IPS DF 19.7 (cell line): Measurements from ENCODE around the gene KRTAP4-7.
"Not testable (repeated sequence)": the region's sequence is repeated elsewhere in the genome, so short reads cannot be mapped to it uniquely, and the experiment has no call there.

Experiments used
- DNase-seq: peaks from one replicate; pipeline ENCODE4 v3.0.0-alpha.2; 2013; ENCODE audit warnings: low read depth, low spot score

KRTAP4-7 gene

GRCh38 chr17:41108728-41109386 is 24.9 kb downstream of the KRTAP4-7 start:
- not testable (repeated sequence) for DNase-seq

GRCh38 chr17:41111151-41111885 is 27.4 kb downstream of the KRTAP4-7 start:
- DNase-seq, result no peak

DNA sequence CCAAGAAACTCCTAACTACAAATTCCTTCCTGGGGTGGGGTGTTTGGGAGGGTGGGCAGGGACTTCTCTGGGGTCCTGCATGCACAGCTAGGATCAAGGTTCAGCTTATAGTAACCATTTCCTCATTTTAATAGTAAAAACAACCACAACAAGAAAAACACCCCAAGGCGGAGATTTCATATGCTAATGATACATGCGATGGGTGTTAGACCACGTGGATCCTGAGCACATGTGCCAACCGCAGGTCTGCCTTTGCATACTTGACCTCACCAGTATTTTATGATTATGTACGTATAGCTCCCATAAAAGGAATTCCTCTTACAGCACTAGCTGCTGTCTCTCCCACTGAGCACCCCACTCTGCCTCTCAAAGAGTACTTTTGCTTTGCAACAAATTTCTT is 32.3 kb downstream of the KRTAP4-7 start:
- DNase-seq, result no peak

- not testable (repeated sequence) for DNase-seq
Observed at GRCh38 chr17:41117846-41118386, 34.0 kb downstream of the KRTAP4-7 start, which contains the start of gene KRTAP4-11. TSS of gene KRTAP4-11 (minus strand) at chr17:41118373. CDS start at chr17:41118315, 58 bp downstream.

DNA sequence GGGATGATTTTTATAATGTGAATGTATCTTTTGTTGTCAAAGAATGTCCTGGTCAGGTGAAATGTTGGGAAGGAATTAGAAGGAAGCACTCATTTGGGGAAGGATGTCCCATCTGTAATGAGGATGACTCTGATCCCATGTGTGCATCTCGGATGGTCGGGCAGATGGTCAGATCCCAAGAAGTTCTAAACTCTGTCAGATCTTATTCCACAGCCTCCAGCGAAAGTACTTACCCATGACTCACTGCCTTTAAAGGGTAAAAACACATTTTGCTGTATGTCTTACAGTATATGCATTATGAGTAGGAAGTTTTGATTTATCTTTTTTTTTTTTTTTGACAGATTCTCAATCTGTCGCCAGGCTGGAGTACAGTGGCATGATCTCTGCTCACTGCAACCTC is 34.8 kb downstream of the KRTAP4-7 start:
- DNase-seq, result no peak

DNA sequence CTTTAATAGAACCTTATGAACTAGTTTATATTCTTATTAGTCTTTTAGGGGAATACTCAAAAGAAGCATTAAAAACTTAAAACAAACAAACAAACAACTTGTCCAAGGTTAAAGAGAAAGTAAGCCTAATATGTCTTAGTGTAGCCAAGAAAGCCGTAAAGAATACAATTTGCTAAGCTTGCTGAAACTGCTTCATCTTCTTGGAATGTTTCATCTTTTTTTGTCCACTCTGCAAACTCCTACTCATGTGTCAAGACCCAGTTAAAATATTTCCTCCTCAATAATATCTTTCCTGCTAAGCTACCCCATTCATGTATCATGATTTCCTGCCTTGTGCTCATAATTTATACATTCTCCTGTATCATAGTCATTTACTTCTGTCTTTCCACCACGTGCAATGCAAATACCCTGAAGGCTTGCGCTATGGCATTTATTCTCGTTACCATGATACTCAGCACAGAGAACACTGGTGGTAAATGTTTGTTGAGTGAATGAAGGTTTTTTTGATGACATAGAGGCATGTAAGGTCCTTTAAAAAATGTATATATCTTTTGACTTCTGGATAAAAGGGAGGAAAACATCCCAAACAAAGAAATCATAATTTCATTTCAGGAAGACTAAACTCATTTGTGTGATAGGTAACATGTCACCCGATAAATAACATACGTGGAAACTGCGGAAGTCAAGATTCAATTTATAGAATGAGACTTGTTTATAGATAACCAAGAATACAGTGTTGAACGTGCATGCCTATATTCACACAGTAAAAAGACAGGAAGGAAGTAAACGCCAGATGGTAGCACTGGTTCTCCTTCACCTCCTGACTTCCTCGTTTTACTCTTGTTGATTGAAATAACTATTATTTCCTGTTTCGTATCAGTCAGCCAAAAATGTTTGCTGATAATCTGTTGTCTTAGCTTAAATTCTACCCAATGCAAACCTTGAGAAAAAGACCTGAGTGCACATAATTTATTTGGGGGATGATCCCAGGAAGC is 36.0 kb downstream of the KRTAP4-7 start:
- DNase-seq, result not testable (repeated sequence)

- DNase-seq, result no peak
Observed at GRCh38 chr17:41121742-41122141, 37.8 kb downstream of the KRTAP4-7 start.

DNA sequence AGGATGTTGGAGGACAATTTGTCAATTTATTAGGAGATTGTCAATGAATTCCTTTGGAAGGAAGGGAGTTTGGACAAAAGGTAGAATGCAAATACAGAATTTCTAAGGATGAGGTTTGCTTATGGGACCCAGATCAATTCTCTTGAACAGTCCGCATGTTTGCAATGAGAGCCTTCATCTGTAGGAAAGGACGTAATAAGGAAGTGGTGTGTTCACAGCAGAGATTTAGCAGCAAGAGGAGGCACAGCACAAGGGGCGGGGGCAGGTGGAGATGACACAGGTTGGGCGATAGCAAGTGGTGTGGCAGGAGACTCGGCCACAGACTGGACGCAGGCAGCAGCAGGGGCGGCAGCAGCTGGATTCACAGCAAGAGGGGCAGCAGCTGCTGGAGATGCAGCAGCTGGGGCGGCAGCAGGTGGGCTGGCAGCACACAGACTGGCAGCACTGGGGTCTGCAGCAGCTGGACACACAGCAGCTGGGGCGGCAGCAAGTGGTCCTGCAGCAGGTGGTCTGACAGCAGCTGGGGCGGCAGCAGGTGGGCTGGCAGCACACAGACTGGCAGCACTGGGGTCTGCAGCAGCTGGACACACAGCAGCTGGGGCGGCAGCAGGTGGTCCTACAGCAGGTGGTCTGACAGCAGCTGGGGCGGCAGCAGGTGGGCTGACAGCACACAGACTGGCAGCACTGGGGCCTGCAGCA is 39.5 kb downstream of the KRTAP4-7 start:
- not testable (repeated sequence) for DNase-seq

- DNase-seq, result not testable (repeated sequence)
Observed at GRCh38 chr17:41123991-41124371, 40.0 kb downstream of the KRTAP4-7 start, which contains the start of gene KRTAP4-12. TSS of gene KRTAP4-12 (minus strand) at chr17:41124182. CDS start at chr17:41124122, 60 bp downstream.

DNA sequence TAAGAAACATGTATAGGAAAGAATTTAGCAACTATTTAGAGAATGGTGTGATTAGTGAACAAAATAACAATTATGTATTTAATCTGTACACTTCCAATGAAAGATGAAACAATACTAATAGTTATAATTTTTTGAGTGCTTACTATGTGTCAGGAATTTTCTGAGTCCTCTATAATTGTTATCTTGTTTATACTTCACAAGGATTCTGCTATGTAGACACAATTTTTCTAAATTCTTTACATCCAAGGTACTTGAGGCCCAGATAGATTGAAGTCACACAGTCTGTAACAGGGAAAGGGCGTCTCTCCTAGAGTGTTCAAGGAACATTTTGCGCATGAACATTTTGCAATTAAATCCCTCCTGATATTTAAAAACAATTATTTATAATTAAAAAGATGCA is 41.1 kb downstream of the KRTAP4-7 start:
- DNase-seq, result no peak

GRCh38 chr17:41126412-41126811 is 42.5 kb downstream of the KRTAP4-7 start:
- DNase-seq, result no peak

DNA sequence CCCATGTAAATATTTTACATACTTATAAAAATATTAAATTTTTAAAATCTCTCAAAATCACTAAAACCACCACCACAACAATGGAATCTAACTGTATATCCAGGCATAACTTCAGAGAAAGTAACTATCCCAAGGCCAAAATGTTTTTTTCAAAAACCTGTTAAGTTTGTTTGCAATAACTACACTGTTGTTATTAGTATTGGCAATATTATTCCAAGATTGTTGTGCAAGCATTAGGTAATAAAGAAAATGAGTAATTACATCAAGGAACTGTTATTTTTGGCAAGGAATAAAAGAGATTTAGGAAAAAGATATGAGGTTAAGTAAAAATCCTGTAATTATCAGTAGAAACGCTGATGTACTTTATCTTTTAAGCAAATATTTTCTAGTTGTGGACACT is 43.4 kb downstream of the KRTAP4-7 start:
- DNase-seq, result no peak

DNA sequence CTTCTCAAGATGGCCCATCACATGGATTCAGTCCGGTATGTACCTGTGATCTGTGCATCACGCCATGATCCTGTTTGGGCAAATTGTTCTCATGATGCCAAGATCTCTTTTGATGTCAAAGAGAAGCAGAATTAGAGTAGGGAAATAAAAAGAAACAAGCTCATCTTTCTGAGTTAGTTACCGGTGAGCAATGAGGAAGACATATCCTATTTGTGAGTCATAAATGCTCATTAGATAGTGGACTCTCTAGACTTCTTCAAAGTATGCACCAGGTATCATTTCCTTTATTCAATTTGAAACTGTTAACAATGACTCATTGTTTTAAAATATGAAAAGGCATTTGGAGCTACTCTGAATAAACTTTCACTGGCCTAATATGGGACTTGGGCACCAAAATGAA is 48.0 kb downstream of the KRTAP4-7 start:
- no peak for DNase-seq

GRCh38 chr17:41133880-41134735 is 50.2 kb downstream of the KRTAP4-7 start:
- no peak for DNase-seq
